Fibroblast of lung (primary cell): ENCODE measurements around the gene FAM53B.

ENCODE experiments used
- CTCF ChIP-seq, 2 donors: IDR thresholded peaks in 1 of 2; conservative IDR thresholded peaks in 1 of 2; 1 replicate in 1 of 2; 2 replicates in 1 of 2; pipeline ENCODE4 v1.5.1; 2011 to 2012; ENCODE audit warnings: low read length in 2 of 2, control low read depth in 1 of 2, inconsistent platforms in 1 of 2, low read depth in 1 of 2, mild to moderate bottlenecking in 1 of 2
- EZH2 ChIP-seq: IDR thresholded peaks from 2 replicates; pipeline ENCODE4 v1.5.1; 2012; ENCODE audit warnings: low read length, control low read depth, mild to moderate bottlenecking; ENCODE audit errors: missing control alignments

DNA sequence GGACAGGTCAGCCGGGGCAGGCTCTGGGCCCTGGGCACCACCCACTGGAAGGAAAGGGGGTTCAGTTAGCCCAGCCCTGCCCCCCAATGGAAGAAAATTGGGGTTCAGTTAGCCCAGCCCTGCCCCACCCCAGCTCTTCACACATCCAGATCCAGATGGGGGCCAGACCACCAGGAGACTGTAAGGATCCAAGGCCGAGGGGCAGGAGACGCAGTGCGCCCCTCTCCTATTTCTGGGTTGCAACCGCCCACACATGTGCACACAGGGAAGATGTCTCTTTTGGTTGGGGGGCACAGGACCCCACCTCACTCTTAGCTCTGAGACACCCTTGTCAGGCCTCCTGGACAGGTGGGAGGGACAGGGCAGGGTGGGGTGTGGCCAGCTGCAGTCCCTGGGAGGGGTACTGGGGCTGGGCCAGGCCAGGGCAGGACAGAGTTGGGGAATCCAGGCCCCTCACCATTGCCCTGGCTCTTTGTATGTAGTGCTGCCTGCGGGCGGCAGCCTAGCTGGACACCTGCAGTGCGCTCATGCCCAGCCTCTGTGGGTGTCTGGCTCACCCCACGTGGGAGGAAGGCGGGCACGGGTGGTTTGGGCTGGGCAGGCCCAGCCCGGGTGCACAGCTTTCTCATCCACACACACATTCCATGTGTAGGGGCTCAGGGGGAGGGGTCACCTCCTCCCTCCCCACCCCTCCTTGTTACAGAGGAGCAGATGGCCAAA lies 141.4 kb downstream of the FAM53B start:
- no peak for TF ChIP-seq EZH2
- no peak for TF ChIP-seq CTCF (conservative IDR thresholded peaks at IDR 0.05 in 1 of 2, IDR thresholded peaks at IDR 0.05 in 1 of 2; ENCODE audit: low read depth in 1 of 2, low read length in 2 of 2)
